Pons (tissue), 1 donor: Measurements from ENCODE around the gene TUBD1.
"Not testable (repeated sequence)": the region's sequence is repeated elsewhere in the genome, so short reads cannot be mapped to it uniquely, and the experiment has no call there.

Experiments
- DNase-seq: peaks from one replicate; pipeline ENCODE4 v3.0.0-alpha.2; 2016; ENCODE audit warnings: low spot score

The TUBD1 gene

DNA sequence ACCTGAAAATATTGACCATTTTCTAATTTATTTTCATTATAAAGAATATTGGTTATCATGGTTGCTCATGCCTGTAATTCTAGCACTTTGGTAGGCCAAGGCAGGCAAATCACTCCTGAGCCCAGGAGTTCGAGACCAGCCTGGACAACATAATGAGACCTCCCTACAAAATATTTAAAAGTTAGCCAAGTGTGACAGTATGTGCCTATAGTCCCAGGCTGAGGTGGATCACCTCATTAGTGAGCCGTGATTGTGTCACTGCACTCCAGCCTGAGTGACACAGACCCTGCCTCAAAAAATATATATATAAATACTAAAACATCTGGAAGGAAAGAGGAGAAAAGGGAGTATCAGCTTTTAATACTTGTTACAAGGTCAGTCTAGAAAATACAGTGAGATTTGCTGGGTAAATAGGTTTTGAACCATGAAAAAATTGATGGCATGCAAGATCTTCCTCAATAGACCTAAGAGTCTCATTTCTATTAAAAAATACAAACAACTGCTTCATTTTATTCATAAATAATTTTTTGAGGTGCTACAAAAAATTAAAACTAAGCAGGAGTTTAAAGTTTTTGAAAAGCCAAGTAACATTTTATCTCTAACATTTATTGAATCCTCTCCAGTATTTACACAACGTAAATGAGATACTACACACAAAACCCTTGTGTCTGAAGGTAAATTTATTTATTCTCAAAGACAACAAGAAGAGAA, 47.7 kb downstream of the TUBD1 start:
- DNase-seq, result no peak

GRCh38 chr17:59842901-59843652, 49.7 kb downstream of the TUBD1 start:
- no peak for DNase-seq

DNA sequence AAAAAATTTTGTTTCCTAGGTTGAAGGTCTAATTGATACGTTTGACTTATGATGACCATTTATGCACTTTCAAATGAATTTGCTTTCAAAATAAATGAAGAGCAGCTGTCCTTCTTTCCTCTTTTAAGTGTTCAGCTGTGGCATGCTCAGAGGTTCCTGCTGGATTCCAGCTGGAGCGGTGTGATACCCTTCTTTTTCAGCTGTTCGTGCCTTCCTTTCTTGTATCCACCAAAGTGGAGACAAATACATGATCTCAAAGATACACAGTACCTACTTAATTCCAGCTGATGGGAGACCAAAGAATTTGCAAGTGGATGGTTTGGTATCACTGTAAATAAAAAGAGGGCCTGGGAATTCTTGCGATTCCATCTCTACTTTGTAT, 50.9 kb downstream of the TUBD1 start:
- not testable (repeated sequence) for DNase-seq

DNA sequence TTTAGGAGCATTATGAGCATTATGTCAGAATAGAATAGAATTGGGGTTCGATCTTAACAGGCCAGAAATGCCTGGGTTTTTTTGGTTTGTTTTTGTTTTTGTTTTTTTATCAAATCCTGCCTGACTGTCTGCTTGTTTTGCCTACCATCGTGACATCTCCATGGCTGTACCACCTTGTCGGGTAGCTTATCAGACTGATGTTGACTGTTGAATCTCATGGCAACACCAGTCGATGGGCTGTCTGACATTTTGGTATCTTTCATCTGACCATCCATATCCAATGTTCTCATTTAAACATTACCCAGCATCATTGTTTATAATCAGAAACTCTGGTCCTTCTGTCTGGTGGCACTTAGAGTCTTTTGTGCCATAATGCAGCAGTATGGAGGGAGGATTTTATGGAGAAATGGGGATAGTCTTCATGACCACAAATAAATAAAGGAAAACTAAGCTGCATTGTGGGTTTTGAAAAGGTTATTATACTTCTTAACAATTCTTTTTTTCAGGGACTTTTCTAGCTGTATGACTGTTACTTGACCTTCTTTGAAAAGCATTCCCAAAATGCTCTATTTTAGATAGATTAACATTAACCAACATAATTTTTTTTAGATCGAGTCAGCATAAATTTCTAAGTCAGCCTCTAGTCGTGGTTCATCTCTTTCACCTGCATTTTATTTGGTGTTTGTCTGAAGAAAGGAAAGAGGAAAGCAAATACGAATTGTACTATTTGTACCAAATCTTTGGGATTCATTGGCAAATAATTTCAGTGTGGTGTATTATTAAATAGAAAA, 51.5 kb downstream of the TUBD1 start:
- not testable (repeated sequence) for DNase-seq

DNA sequence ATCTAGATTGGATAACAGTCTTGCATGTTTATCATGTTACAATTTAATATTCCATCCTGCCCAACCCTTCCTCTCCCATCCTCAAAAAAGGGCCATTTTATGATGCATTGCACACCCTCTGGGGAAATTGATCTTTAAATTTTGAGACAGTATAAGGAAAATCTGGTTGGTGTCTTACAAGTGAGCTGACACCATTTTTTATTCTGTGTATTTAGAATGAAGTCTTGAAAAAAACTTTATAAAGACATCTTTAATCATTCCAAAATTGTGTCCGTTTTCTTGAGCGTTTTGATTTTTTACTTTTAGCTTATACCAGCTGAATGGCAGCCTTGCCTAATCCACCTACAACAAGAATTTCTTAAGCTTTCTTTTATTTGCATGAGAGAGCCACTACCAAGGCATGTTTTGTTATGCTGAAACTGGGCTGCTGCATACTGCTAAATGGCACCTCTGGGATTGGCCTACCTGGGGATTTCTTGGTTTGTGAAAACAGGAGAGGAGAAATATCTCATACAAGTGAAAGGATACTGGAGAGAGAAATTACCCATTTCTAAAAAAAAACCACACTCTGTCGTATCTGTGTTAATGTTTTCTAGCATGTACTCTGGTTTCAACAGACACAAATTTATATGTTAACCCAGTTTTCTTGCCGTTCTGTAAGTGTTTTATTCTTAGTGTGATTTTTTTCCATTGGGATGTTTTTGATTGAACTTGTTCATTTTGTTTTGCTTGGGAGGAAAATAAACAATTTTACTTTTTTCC, 52.2 kb downstream of the TUBD1 start:
- DNase-seq, result no peak

DNA sequence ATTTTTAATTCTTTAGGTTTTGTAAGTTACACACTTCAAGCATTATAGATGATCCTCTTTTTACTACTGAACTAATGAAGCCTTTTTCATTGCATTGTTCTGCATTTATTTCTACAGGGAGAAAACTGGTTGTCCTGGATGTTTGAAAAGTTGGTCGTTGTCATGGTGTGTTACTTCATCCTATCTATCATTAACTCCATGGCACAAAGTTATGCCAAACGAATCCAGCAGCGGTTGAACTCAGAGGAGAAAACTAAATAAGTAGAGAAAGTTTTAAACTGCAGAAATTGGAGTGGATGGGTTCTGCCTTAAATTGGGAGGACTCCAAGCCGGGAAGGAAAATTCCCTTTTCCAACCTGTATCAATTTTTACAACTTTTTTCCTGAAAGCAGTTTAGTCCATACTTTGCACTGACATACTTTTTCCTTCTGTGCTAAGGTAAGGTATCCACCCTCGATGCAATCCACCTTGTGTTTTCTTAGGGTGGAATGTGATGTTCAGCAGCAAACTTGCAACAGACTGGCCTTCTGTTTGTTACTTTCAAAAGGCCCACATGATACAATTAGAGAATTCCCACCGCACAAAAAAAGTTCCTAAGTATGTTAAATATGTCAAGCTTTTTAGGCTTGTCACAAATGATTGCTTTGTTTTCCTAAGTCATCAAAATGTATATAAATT, 53.0 kb downstream of the TUBD1 start:
- no peak for DNase-seq

GRCh38 chr17:59838052-59838916, 54.5 kb downstream of the TUBD1 start:
- no peak for DNase-seq

DNA sequence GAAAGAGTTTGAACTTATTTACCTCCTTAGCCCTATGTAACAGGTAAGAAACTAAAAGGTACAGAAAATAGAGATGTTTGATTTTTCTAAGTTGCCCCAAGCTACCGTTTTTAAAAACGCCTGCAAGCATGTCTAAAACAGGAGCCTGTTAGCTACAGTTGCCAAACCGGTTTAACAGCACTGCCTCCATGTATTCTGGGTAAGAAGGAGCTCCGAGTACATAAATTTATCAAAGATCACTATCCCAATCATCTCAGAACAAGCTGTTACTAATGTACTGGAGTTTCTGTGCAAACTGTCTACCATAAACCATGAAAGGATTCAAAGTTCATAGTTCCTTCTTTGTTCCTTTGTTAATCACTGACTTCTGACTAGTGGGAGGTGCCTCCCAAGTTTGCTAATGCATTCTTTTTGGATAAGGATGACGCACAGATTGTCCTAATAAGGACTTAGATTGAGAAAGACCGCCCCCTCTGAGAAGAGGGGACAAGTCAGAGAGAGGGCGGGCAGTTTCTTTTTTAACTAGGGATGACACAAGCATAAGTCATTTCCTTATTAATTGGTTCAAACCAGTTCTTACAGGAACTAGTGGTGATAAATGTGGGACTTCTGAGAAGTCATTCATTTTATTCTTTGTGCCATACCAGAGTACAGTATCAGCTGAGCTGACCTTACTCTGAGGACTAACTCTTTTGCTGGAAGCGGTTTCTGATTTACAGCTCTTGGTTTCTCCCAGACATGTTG, 55.3 kb downstream of the TUBD1 start:
- peak; percentile 91 for DNase-seq

- DNase-seq, result no peak
Measured at GRCh38 chr17:59832883-59833379, 59.8 kb downstream of the TUBD1 start.

DNA sequence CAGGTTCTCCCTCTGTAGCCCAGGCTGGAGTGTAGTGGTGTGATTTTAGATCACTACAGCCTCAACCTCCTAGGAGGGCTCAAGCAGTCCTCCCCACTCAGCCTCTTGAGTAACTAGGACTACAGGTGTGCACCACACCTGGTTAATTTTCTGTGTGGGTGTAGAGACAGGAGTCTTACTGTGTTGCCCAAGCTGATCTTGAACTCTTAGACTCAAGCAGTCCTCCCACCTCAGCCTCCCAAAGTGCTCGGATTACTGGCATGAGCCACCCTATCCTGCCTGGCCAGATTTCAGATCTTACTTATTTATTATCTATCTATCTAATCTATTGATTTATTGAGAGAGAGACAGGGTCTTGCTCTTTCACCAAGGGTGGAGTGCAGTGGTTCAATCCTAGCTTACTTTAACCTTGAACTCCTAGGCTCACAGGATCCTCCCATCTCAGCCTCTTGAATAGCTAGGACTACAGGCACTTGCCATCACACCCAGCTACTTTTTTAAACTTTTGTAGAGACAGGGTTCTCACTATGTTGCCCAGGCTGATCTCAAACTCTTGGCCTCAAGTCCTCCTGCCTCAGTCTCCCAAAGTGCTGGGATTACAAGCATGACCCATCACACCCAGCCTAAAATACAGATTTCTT, 61.8 kb downstream of the TUBD1 start:
- no peak for DNase-seq

DNA sequence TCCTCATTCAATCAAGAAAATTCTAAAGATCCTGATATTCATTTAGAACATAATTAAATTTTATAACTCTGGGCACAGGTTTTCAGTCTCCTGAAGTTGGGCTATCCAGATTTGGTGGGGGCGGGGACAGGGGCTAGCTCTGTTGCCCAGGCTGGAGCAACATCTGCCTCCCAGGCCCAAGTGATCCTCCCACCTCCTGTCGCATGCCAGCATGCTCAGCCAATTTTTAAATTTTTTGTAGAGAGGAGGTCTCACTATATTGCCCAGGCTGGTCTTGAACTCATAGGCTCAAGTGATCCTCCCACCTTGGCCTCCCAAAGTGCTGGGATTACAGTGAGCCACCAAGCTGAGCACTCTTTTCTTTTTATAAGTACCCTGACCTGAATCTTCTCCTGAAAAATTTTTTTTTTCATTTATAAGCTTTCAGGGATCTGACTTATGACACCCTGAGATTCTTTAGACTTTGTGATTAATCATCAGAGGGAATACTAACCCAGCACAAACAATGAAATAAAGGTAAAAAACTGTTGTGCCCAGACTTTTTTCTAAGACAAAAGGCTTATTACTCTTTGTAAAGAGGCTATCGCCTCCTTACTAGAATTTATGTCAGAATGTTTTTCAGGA, 62.6 kb downstream of the TUBD1 start:
- DNase-seq, result no peak

DNA sequence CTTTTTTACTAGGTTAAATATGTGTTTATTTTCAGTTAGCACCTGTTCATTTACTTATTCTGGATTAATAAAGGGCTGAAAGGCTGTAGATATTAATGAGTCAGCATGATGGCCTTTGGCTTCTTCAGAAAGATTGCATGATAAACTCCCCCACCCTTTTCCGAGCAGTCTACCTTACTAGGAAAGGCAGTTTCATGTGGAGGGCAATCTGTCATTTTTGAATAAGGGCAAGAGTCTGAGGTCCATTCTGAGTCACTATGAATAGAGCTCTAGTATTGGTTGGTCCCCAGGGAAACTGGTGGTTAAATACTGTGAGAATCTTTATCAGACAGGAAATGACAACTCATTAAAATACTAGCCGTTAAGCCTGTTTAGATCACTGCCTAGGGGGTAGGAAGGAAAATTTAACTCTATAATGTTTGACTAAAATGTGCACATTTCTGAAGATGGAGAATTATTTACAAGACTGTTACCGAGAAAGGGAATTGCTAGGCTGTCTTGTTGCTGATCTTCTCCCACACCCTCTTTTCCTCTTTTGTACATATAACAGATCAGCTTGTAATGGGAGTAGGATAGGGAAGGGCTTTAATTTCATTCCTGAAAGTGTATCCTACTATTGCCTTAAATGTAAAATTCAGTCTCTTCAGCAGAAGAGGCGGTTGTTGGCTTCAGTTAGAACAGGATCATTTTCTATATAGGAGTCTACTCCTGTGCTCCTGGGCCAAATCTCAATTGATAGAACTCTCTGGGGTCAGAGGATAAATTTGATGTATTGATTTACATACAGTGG, 63.3 kb downstream of the TUBD1 start:
- DNase-seq, result no peak

GRCh38 chr17:59828819-59829216, 63.9 kb downstream of the TUBD1 start:
- DNase-seq, result not testable (repeated sequence)

- no peak for DNase-seq
Measured at GRCh38 chr17:59828478-59828760, 64.3 kb downstream of the TUBD1 start.

DNA sequence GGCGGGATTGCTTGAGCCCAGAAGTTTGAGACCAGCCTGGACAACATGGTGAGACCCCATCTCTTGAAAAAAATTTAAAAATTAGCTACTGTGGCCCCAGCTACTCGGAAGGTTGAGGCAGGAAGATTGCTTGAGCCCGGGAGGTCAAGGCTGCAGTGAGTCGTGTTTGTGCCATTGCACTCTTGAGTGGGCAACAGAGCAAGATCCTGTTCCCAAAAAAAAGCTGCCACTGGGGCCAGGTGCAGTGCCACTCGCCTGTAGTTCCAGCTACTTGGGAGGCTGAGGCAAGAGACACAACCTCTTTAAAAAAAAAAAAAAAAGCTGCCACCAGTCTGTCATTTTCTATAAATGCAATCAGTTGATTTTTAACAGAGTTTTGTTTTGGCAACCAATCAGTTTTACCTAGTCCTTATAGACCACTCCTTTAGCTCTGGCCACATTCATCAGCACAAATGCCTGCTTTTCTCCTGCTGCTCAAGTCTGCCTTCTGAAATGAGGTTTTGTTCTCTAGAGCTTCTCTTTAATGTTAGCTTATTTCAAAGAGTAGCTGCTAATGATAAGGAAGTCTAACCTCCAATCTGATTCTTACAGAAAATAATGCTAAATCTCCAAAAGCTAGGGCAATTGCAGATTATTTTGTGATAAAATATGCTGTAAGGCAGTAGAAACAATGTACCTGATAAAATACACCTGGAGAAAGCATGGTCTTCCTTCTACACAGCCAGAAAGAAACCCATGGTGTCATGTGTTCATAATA, 64.8 kb downstream of the TUBD1 start:
- no peak for DNase-seq

- DNase-seq, result no peak
Measured at GRCh38 chr17:59826706-59827453, 65.9 kb downstream of the TUBD1 start.
